ENCODE measurements around the gene CELF2.
A peak's percentile ranks its signal among the peaks of the same experiment; 100 is the strongest.
"Not testable (repeated sequence)": the region's sequence is repeated elsewhere in the genome, so short reads cannot be mapped to it uniquely, and the experiment has no call there.

Gene CELF2

GRCh38 chr10:11335881-11336430 lies 318.3 kb downstream of the CELF2 start:
- DNase-seq: no peak

GRCh38 chr10:11336722-11337162 lies 319.1 kb downstream of the CELF2 start:
- DNase-seq: no peak

GRCh38 chr10:11337516-11337915 lies 319.8 kb downstream of the CELF2 start:
- no peak for DNase-seq

GRCh38 chr10:11338160-11338844 lies 320.6 kb downstream of the CELF2 start:
- no peak for DNase-seq

GRCh38 chr10:11339013-11339412 lies 321.3 kb downstream of the CELF2 start:
- no peak for DNase-seq

GRCh38 chr10:11339660-11340059 lies 322.0 kb downstream of the CELF2 start:
- no peak for DNase-seq

GRCh38 chr10:11341283-11341960 lies 323.8 kb downstream of the CELF2 start:
- no peak for DNase-seq

GRCh38 chr10:11344081-11344480 lies 326.4 kb downstream of the CELF2 start:
- DNase-seq: no peak

- no peak for DNase-seq
Measured at GRCh38 chr10:11344550-11344949, 326.9 kb downstream of the CELF2 start.

- DNase-seq: peak; percentile 25
Measured at GRCh38 chr10:11345224-11346054, 327.8 kb downstream of the CELF2 start.

GRCh38 chr10:11347580-11347979 lies 329.9 kb downstream of the CELF2 start:
- not testable (repeated sequence) for DNase-seq

GRCh38 chr10:11351801-11352200 lies 334.1 kb downstream of the CELF2 start:
- DNase-seq: no peak

GRCh38 chr10:11353006-11353896 lies 335.6 kb downstream of the CELF2 start:
- DNase-seq: no peak

- DNase-seq: no peak
Measured at GRCh38 chr10:11354823-11355222, 337.2 kb downstream of the CELF2 start.

- DNase-seq: no peak
Measured at GRCh38 chr10:11355592-11355991, 337.9 kb downstream of the CELF2 start.

GRCh38 chr10:11357439-11357838 lies 339.8 kb downstream of the CELF2 start:
- no peak for DNase-seq

- no peak for DNase-seq
Measured at GRCh38 chr10:11358011-11358410, 340.3 kb downstream of the CELF2 start.

- DNase-seq: no peak
Measured at GRCh38 chr10:11358923-11359575, 341.4 kb downstream of the CELF2 start.

- DNase-seq: no peak
Measured at GRCh38 chr10:11359869-11360268, 342.2 kb downstream of the CELF2 start.

GRCh38 chr10:11363497-11363896 lies 345.8 kb downstream of the CELF2 start:
- no peak for DNase-seq

- DNase-seq: no peak
Measured at GRCh38 chr10:11364241-11364640, 346.6 kb downstream of the CELF2 start.

GRCh38 chr10:11366889-11367288 lies 349.2 kb downstream of the CELF2 start:
- DNase-seq: not testable (repeated sequence)

All from kidney glomerular epithelial cell (primary cell).